ENCODE data around the gene ADGRE2. TPM values are rescaled to one million over a fixed set of nuclear protein-coding genes. Genes with fewer than 3 reads are reported as not detected.
"Not testable (repeated sequence)": the region's sequence is repeated elsewhere in the genome, so short reads cannot be mapped to it uniquely, and the experiment has no call there.

Gene ADGRE2
- total RNA-seq, 4 donors from 2014 or later, result 0.26 to 2.2 (median 0.65) TPM

GRCh38 chr19:14767466-14767971 lies 10.8 kb downstream of the ADGRE2 start:
- Histone ChIP-seq H3K36me3 (no peaks in the 10 kb centered on the region), H3K27ac (no peak overlapping the region), H3K4me3 (no peak overlapping the region), H3K4me1 (no peaks in the 10 kb centered on the region), H3K27me3 (no peaks in the 10 kb centered on the region), H3K9me3 (no peaks in the 10 kb centered on the region)
- DNase-seq, result no peak
- intact Hi-C loops (cut with DNase I; ENCODE audit: low total_unique reads), result no loop called here
- TF ChIP-seq POLR2A (IDR thresholded peaks at IDR 0.05), result no peak
- TF ChIP-seq CTCF (IDR thresholded peaks at IDR 0.05), result no peak

GRCh38 chr19:14765841-14766240 lies 12.5 kb downstream of the ADGRE2 start:
- DNase-seq; intact Hi-C loops (cut with DNase I; ENCODE audit: low total_unique reads); H3K4me3 ChIP-seq: not testable (repeated sequence)

GRCh38 chr19:14765403-14765802 lies 13.0 kb downstream of the ADGRE2 start:
- H3K4me1 ChIP-seq; H3K4me3 ChIP-seq; H3K9me3 ChIP-seq; H3K36me3 ChIP-seq; H3K27ac ChIP-seq; DNase-seq; H3K27me3 ChIP-seq; intact Hi-C loops (cut with DNase I; ENCODE audit: low total_unique reads): not testable (repeated sequence)

More at GRCh38 chr19:14765841-14766240, 12.5 kb downstream of the ADGRE2 start:
- not testable (repeated sequence) for H3K36me3 ChIP-seq, H3K27ac ChIP-seq, H3K9me3 ChIP-seq, H3K27me3 ChIP-seq, H3K4me1 ChIP-seq

GRCh38 chr19:14764401-14764800 lies 14.0 kb downstream of the ADGRE2 start:
- Histone ChIP-seq H3K36me3 (no peaks in the 10 kb centered on the region), H3K27me3 (no peaks in the 10 kb centered on the region), H3K4me3 (no peak overlapping the region), H3K4me1 (no peaks in the 10 kb centered on the region), H3K9me3 (peaks cover 0 to 3% of the 10 kb centered on the region in 2 donors), H3K27ac (no peak overlapping the region)
- DNase-seq, result no peak
- TF ChIP-seq CTCF (IDR thresholded peaks at IDR 0.05) (no peak), POLR2A (IDR thresholded peaks at IDR 0.05) (no peak)
- intact Hi-C loops (cut with DNase I; ENCODE audit: low total_unique reads), result no loop called here

GRCh38 chr19:14763497-14764145 lies 14.7 kb downstream of the ADGRE2 start:
- no peak for DNase-seq
- no peaks in the 10 kb centered on the region for H3K27me3 ChIP-seq
- H3K4me1 ChIP-seq, result no peaks in the 10 kb centered on the region
- TF ChIP-seq CTCF (IDR thresholded peaks at IDR 0.05) (no peak), POLR2A (IDR thresholded peaks at IDR 0.05) (no peak)
- H3K4me3 ChIP-seq, result no peak overlapping the region
- H3K27ac ChIP-seq, result no peak overlapping the region
- intact Hi-C loops (cut with DNase I; ENCODE audit: low total_unique reads), result no loop called here
- no peaks in the 10 kb centered on the region for H3K36me3 ChIP-seq
- H3K9me3 ChIP-seq, result peaks cover 0 to 3% of the 10 kb centered on the region in 2 donors

GRCh38 chr19:14762111-14762510 lies 16.2 kb downstream of the ADGRE2 start:
- no peaks in the 10 kb centered on the region for H3K27me3 ChIP-seq
- H3K4me1 ChIP-seq, result no peaks in the 10 kb centered on the region
- TF ChIP-seq CTCF (IDR thresholded peaks at IDR 0.05) (no peak), POLR2A (IDR thresholded peaks at IDR 0.05) (no peak)
- no peaks in the 10 kb centered on the region for H3K36me3 ChIP-seq
- H3K9me3 ChIP-seq, result peaks cover 0 to 3% of the 10 kb centered on the region in 2 donors
- DNase-seq, result no peak
- H3K4me3 ChIP-seq, result no peak overlapping the region
- no peak overlapping the region for H3K27ac ChIP-seq
- intact Hi-C loops (cut with DNase I; ENCODE audit: low total_unique reads), result no loop called here

All from uterus (tissue), 4 donors.